ENCODE measurements around the gene GATC. TPM values are rescaled to one million over a fixed set of nuclear protein-coding genes. Genes with fewer than 3 reads are reported as not detected.
"Not testable (repeated sequence)": the region's sequence is repeated elsewhere in the genome, so short reads cannot be mapped to it uniquely, and the experiment has no call there.

The GATC gene
- total RNA-seq, 2 donors from 2014 or later = 29.4 to 37.9 TPM

DNA sequence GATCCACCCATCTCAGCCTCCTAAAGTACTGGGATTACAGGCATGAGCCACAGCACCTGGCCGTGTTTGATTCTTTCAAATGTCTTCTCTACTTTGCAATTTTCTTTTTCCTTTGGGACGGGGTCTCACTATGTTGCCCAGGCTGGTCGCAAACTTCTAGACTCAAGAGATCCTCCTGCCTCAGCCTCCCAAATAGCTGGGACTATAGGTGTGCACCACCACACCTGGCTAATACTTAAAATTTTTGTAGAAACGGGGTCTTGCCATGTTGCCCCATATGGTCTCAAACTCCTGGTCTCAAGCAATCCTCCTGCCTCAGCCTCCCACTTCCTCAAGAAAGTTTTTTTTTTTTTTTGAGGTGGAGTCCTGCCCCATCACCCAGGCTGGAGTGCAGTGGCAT is 1.7 kb downstream of the GATC start:
- Mint-ChIP-seq H3K36me3 (ENCODE audit: insufficient read depth in 2 of 2) (peaks cover 7 to 17% of the 10 kb centered on the region in 2 donors), H3K27ac (peak overlapping the region; percentile 72), H3K4me3 (peak overlapping the region; percentile 93), H3K27me3 (ENCODE audit: low read depth) (no peaks in the 10 kb centered on the region), H3K4me1 (ENCODE audit: low read depth) (peaks cover 45% of the 10 kb centered on the region), H3K9me3 (no peaks in the 10 kb centered on the region)
- no peak for DNase-seq
- no peak for ATAC-seq (replicated peaks in 1 of 2)

- Mint-ChIP-seq H3K4me1 (ENCODE audit: low read depth) (peaks cover 16% of the 10 kb centered on the region), H3K36me3 (ENCODE audit: insufficient read depth in 2 of 2) (peaks cover 4 to 11% of the 10 kb centered on the region in 2 donors), H3K27ac (peak overlapping the region; percentile 77)
- H3K9me3 Mint-ChIP-seq; ATAC-seq (replicated peaks in 1 of 2); H3K4me3 Mint-ChIP-seq; DNase-seq; H3K27me3 Mint-ChIP-seq (ENCODE audit: low read depth): not testable (repeated sequence)
Measured at GRCh38 chr12:120452524-120452923, 6.3 kb downstream of the GATC start.

- no peak for DNase-seq
- H3K27me3 Mint-ChIP-seq (ENCODE audit: low read depth) = no peaks in the 10 kb centered on the region
- H3K36me3 Mint-ChIP-seq (ENCODE audit: insufficient read depth in 2 of 2) = peaks cover 4 to 10% of the 10 kb centered on the region in 2 donors
- peak overlapping the region; percentile 77 for H3K27ac Mint-ChIP-seq
- H3K4me1 Mint-ChIP-seq (ENCODE audit: low read depth) = peaks cover 9% of the 10 kb centered on the region
- no peaks in the 10 kb centered on the region for H3K9me3 Mint-ChIP-seq
- no peak for ATAC-seq (replicated peaks in 1 of 2)
- no peak overlapping the region for H3K4me3 Mint-ChIP-seq
Measured at GRCh38 chr12:120453060-120453750, 7.0 kb downstream of the GATC start.

- peak; percentile 81 to 82 for ATAC-seq (replicated peaks in 1 of 2)
- Mint-ChIP-seq H3K27ac (peak overlapping the region; percentile 77), H3K36me3 (ENCODE audit: insufficient read depth in 2 of 2) (peaks cover 4 to 8% of the 10 kb centered on the region in 2 donors)
Measured at GRCh38 chr12:120453977-120454376, 7.7 kb downstream of the GATC start.

DNA sequence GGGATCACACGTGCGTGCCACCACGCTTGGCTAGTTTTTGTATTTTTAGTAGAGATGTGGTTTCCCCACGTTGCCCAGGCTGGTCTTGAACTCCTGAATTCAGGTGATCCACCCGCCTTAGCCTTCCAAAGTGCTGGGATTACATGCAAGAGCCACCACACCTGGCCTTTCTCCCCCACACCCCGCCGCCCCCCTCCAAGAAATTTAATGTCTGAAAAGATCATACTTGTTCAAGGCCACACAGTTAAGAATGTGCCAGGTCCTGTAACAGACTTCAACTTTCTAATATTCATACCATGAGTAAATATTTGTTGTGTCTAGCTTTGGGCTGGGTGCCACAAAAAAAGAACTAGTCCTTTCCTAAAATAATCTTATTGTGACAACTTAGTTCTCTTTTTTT is 9.1 kb downstream of the GATC start:
- ATAC-seq (replicated peaks in 1 of 2) (no peak), DNase-seq (no peak)
- no peaks in the 10 kb centered on the region for H3K27me3 Mint-ChIP-seq (ENCODE audit: low read depth)
- peaks cover 7 to 11% of the 10 kb centered on the region in 2 donors for H3K36me3 Mint-ChIP-seq (ENCODE audit: insufficient read depth in 2 of 2)
- no peak overlapping the region for H3K27ac Mint-ChIP-seq
- no peaks in the 10 kb centered on the region for H3K4me1 Mint-ChIP-seq (ENCODE audit: low read depth)
- H3K4me3 Mint-ChIP-seq = no peak overlapping the region
- H3K9me3 Mint-ChIP-seq = no peaks in the 10 kb centered on the region

More at GRCh38 chr12:120453977-120454376, 7.7 kb downstream of the GATC start:
- H3K27me3 Mint-ChIP-seq (ENCODE audit: low read depth) = no peaks in the 10 kb centered on the region
- peaks cover 5% of the 10 kb centered on the region for H3K4me1 Mint-ChIP-seq (ENCODE audit: low read depth)
- no peak overlapping the region for H3K4me3 Mint-ChIP-seq
- H3K9me3 Mint-ChIP-seq = no peaks in the 10 kb centered on the region
- no peak for DNase-seq

DNA sequence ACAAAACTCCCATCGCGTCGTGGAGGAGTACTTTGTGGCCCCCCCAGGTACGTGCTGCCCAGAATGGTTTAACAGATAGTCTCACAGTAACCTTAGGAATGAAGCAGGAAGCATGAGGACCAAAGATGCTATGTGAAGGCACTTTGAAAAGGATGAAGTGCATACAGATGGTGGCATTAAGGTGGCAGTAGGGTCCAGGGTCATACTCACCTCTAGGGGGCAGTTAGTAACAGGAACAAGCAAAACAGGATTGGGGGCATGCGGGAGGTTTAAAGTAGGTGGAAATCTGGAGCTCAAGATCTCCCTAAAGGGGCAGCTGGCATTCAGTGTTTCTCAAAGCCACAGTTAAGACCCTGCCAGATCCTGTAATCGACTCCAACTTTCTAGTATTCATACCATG is 10.9 kb downstream of the GATC start:
- DNase-seq (no peak), ATAC-seq (replicated peaks in 1 of 2) (peak in 1 of 2 donors; percentile 35)
- no peak overlapping the region for H3K4me3 Mint-ChIP-seq
- no peak overlapping the region for H3K27ac Mint-ChIP-seq
- no peaks in the 10 kb centered on the region for H3K4me1 Mint-ChIP-seq (ENCODE audit: low read depth)
- H3K27me3 Mint-ChIP-seq (ENCODE audit: low read depth) = no peaks in the 10 kb centered on the region
- no peaks in the 10 kb centered on the region for H3K9me3 Mint-ChIP-seq
- H3K36me3 Mint-ChIP-seq (ENCODE audit: insufficient read depth in 2 of 2) = peaks cover 7 to 14% of the 10 kb centered on the region in 2 donors

DNA sequence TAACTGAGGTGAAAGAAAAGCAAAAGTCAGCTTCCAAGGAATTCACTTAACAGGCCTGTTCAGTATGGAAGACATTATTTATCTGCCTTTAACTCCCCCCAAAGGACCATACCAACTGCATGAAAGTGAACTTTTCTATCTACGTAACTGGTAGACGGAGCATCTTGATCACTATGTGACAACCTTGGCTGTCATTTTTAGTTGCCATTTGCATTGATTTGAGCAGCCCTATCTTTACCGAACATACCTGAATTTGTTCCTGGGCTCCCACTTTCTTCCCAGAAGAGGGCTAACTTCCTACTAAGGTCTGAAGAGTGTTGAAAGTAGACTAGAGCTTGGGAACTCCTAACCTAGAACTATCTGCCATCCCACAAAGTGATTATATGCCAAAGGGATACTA is 13.9 kb downstream of the GATC start:
- H3K9me3 Mint-ChIP-seq = no peaks in the 10 kb centered on the region
- no peak for ATAC-seq (replicated peaks in 1 of 2)
- no peak overlapping the region for H3K4me3 Mint-ChIP-seq
- H3K27me3 Mint-ChIP-seq (ENCODE audit: low read depth) = no peaks in the 10 kb centered on the region
- no peak for DNase-seq
- peaks cover 10 to 21% of the 10 kb centered on the region in 2 donors for H3K36me3 Mint-ChIP-seq (ENCODE audit: insufficient read depth in 2 of 2)
- H3K27ac Mint-ChIP-seq = peak overlapping the region; percentile 8
- peaks cover 4% of the 10 kb centered on the region for H3K4me1 Mint-ChIP-seq (ENCODE audit: low read depth)

DNA sequence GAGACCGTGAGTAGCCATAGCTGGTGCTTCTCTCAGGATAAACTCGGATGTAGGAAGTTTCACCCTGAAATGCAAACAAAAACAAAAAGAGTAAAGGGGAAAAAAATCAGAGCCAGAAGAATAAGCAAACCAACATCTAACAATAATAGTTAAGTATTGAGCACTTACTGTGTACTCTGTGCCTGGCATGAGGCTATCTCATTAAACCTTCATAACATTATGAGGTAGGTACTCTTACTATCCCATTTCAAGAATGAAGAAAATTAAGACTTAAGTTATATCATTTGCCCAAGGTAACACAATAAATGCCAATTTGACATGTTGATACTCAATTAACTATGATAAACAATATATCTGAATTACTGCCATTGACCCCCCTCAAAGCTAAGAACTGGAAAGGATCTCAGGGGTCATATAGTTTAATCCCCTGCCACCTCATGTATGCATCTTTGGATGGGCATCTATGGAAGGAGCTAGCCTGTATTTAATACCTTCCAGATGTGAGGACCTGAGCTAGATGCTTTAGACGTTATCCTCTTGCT is 15.9 kb downstream of the GATC start:
- Mint-ChIP-seq H3K36me3 (ENCODE audit: insufficient read depth in 2 of 2) (peaks cover 10 to 24% of the 10 kb centered on the region in 2 donors), H3K27me3 (ENCODE audit: low read depth) (no peaks in the 10 kb centered on the region), H3K27ac (peak overlapping the region; percentile 19), H3K9me3 (no peaks in the 10 kb centered on the region), H3K4me1 (ENCODE audit: low read depth) (peaks cover 23% of the 10 kb centered on the region), H3K4me3 (no peak overlapping the region)
- DNase-seq (no peak), ATAC-seq (replicated peaks in 1 of 2) (no peak)

- Mint-ChIP-seq H3K4me1 (ENCODE audit: low read depth) (peaks cover 35% of the 10 kb centered on the region), H3K9me3 (no peaks in the 10 kb centered on the region), H3K27ac (peak overlapping the region; percentile 86), H3K4me3 (no peak overlapping the region), H3K27me3 (ENCODE audit: low read depth) (no peaks in the 10 kb centered on the region), H3K36me3 (ENCODE audit: insufficient read depth in 2 of 2) (peaks cover 13 to 25% of the 10 kb centered on the region in 2 donors)
- no peak for ATAC-seq (replicated peaks in 1 of 2)
- no peak for DNase-seq
Measured at GRCh38 chr12:120463712-120464111, 17.5 kb downstream of the GATC start.

DNA sequence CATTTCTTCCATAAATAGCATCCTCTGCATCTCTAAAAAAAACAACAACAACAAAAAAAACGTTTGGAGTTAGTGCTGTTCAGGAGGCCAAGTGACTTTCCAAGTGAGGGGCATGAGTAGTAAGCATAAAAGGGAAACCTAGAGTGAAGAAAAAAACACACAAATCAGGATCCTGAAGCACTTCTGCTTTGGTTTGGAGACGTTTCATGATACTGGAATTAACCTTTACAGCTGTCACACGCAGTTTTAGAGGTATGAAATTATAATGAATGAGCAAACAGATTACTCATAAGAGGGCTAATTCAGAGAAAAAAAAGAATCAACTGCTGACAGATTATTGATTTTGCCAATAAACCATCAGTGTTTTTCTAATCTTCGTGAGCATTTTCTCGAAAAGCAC is 19.5 kb downstream of the GATC start:
- Mint-ChIP-seq H3K27me3 (ENCODE audit: low read depth) (no peaks in the 10 kb centered on the region), H3K4me3 (peak overlapping the region in 1 of 2 donors; percentile 44), H3K9me3 (no peaks in the 10 kb centered on the region), H3K4me1 (ENCODE audit: low read depth) (peaks cover 43% of the 10 kb centered on the region), H3K36me3 (ENCODE audit: insufficient read depth in 2 of 2) (peaks cover 9 to 18% of the 10 kb centered on the region in 2 donors), H3K27ac (peak overlapping the region; percentile 85)
- DNase-seq (no peak), ATAC-seq (replicated peaks in 1 of 2) (no peak)

DNA sequence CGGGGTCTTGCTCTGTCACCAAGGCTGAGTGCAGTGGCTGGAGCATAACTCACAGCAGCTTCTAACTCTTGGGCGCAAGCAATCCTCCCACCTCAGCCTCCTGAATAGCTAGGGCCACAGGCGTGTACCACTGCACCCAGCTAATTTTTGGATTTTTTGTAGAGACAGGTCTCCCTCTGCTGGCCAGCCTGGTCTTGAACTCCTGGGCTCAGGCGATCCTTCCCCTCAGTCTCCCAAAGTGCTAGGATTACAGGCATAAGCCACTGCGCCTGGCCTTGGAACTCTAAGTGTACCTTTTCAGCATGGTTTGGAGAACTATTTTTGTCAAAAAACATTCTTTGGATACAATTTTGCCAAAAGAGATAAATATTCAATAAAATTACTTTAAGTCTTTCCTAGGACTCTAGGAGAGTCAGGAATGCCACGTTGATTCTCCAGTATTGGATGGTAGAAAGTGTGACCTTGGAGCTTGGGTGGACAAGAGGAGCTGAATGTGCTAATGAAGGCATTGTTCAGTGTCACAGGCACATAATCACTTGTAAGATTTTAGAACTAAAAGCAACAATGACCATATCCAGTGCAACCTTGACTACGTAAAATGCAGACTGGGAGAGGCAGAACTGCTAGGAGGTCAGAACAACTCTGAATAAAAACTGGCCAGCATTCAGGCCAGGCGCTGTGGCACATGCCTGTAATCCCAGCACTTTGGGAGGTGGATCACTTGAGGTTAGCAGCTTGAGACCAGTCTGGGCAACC is 20.5 kb downstream of the GATC start:
- Mint-ChIP-seq H3K27ac (peak overlapping the region; percentile 85), H3K4me3 (peak overlapping the region in 1 of 2 donors; percentile 5), H3K4me1 (ENCODE audit: low read depth) (peaks cover 51% of the 10 kb centered on the region), H3K36me3 (ENCODE audit: insufficient read depth in 2 of 2) (peaks cover 9 to 16% of the 10 kb centered on the region in 2 donors), H3K27me3 (ENCODE audit: low read depth) (no peaks in the 10 kb centered on the region), H3K9me3 (no peaks in the 10 kb centered on the region)
- ATAC-seq (replicated peaks in 1 of 2) (no peak), DNase-seq (peak; percentile 35 to 45)

- ATAC-seq (replicated peaks in 1 of 2) (no peak), DNase-seq (no peak)
- H3K4me3 Mint-ChIP-seq = peak overlapping the region; percentile 93 to 97
- H3K4me1 Mint-ChIP-seq (ENCODE audit: low read depth) = peaks cover 53% of the 10 kb centered on the region
- no peaks in the 10 kb centered on the region for H3K27me3 Mint-ChIP-seq (ENCODE audit: low read depth)
- peak overlapping the region; percentile 67 for H3K27ac Mint-ChIP-seq
- no peaks in the 10 kb centered on the region for H3K9me3 Mint-ChIP-seq
- H3K36me3 Mint-ChIP-seq (ENCODE audit: insufficient read depth in 2 of 2) = peaks cover 9 to 14% of the 10 kb centered on the region in 2 donors
Measured at GRCh38 chr12:120467439-120467838, 21.2 kb downstream of the GATC start.

DNA sequence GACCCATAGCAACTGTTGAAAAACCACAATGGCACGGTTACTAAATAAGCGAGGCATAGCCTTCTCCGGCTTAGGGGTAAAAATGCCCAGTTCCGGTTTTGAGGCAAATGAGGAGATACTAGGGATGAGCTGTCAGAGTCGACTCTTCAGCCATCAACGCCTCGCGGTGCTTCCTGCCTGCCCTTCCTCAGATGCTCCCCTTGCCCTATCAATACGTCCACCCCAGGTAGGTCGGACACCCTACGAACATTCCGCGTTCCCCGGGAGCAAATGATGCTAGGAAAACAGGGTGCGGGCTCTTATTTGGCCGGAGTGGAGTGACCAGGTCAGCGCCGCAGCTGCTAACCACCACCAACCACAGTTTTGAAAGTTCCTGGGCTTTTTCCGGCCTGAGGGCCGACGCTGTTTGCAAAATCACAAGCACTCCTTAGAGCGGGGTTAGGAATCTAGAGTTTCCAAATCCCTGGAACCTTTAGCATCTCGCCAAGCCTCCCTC is 22.1 kb downstream of the GATC start:
- no peak for ATAC-seq (replicated peaks in 1 of 2)
- Mint-ChIP-seq H3K27me3 (ENCODE audit: low read depth) (no peaks in the 10 kb centered on the region), H3K4me1 (ENCODE audit: low read depth) (peaks cover 58% of the 10 kb centered on the region), H3K4me3 (peak overlapping the region; percentile 93 to 97), H3K36me3 (ENCODE audit: insufficient read depth in 2 of 2) (peaks cover 9 to 14% of the 10 kb centered on the region in 2 donors), H3K27ac (peak overlapping the region; percentile 93), H3K9me3 (no peaks in the 10 kb centered on the region)
- peak; percentile 36 to 41 for DNase-seq

Measured in activated T-cell treated with anti-CD3 and anti-CD28 coated beads, Interleukin-2, amount 50 U/mL, for 72 hours (primary cell).